ENCODE data around the gene SLC26A1. TPM values are rescaled to one million over a fixed set of nuclear protein-coding genes. Genes with fewer than 3 reads are reported as not detected.

The SLC26A1 gene
- total RNA-seq, 1 donor from 2014 or later, result under 0.01 TPM

DNA sequence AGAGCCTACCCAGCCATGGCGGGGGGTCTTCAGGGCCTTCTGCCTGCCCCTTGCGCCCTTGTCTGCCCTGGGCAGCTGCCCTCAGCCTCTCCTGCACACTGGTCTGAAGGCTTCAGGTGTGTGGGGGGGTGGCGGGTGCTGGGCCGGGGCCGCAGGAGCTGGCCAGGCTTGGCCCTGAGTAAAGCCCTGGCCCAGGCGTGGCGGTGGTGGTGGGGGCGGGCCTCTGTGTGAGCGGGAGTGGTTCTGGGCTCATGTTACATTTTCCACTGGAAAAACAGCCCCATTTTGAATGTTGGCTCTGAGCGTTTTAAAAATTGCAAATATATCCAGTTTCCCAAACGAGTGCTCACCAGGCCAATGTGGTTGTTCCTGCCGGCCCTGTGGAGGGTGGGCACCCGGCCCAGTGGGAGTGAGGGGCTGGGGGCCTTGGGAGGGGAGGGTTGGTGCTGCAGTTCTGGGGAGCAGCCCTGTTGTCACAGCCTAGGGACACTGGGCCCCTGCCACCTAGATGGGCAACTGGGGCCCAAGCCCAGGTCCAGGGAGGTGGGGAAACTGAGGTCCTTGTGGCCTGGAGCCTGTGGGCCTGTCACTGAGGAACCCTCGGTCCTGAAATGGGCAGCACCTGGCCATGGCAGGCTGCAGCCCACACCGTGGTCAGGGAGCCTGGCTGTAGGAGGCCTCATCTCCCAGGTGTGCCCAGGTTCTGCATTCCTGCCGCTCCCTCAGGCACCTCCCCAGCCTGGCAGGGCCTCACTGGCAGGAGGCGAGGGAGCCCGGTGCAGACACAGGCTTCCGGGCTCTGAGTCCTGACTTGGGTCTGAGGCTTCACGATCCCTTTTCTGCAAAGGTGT is 46.5 kb upstream of the SLC26A1 start:
- TF ChIP-seq, protein P1, sequence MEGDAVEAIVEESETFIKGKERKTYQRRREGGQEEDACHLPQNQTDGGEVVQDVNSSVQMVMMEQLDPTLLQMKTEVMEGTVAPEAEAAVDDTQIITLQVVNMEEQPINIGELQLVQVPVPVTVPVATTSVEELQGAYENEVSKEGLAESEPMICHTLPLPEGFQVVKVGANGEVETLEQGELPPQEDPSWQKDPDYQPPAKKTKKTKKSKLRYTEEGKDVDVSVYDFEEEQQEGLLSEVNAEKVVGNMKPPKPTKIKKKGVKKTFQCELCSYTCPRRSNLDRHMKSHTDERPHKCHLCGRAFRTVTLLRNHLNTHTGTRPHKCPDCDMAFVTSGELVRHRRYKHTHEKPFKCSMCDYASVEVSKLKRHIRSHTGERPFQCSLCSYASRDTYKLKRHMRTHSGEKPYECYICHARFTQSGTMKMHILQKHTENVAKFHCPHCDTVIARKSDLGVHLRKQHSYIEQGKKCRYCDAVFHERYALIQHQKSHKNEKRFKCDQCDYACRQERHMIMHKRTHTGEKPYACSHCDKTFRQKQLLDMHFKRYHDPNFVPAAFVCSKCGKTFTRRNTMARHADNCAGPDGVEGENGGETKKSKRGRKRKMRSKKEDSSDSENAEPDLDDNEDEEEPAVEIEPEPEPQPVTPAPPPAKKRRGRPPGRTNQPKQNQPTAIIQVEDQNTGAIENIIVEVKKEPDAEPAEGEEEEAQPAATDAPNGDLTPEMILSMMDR (IDR thresholded peaks at IDR 0.05; ENCODE audit: insufficient read depth, low read length, severe bottlenecking), result no peak
- no peak overlapping the region for H3K4me3 ChIP-seq (ENCODE audit: low read depth, low read length)
- no peaks in the 10 kb centered on the region for H3K27me3 ChIP-seq (ENCODE audit: control insufficient read depth, insufficient read depth, low read length)
- no peaks in the 10 kb centered on the region for H3K36me3 ChIP-seq (ENCODE audit: control insufficient read depth, insufficient read depth, low read length)
- no peak for DNase-seq (ENCODE audit: low read depth)
- FAIRE-seq, result no peak

GRCh38 chr4:1038948-1039492 is 45.8 kb upstream of the SLC26A1 start:
- no peaks in the 10 kb centered on the region for H3K36me3 ChIP-seq (ENCODE audit: control insufficient read depth, insufficient read depth, low read length)
- FAIRE-seq (no peak), DNase-seq (ENCODE audit: low read depth) (no peak)
- no peak overlapping the region for H3K4me3 ChIP-seq (ENCODE audit: low read depth, low read length)
- H3K27me3 ChIP-seq (ENCODE audit: control insufficient read depth, insufficient read depth, low read length), result no peaks in the 10 kb centered on the region
- TF ChIP-seq, protein P1 (IDR thresholded peaks at IDR 0.05; ENCODE audit: insufficient read depth, low read length, severe bottlenecking), result no peak

GRCh38 chr4:1036976-1037810 is 44.0 kb upstream of the SLC26A1 start:
- no peak for DNase-seq (ENCODE audit: low read depth)
- FAIRE-seq, result no peak
- Histone ChIP-seq H3K4me3 (ENCODE audit: low read depth, low read length) (no peak overlapping the region), H3K27me3 (ENCODE audit: control insufficient read depth, insufficient read depth, low read length) (peaks cover 5% of the 10 kb centered on the region), H3K36me3 (ENCODE audit: control insufficient read depth, insufficient read depth, low read length) (no peaks in the 10 kb centered on the region)
- TF ChIP-seq, protein P1 (IDR thresholded peaks at IDR 0.05; ENCODE audit: insufficient read depth, low read length, severe bottlenecking), result no peak

DNA sequence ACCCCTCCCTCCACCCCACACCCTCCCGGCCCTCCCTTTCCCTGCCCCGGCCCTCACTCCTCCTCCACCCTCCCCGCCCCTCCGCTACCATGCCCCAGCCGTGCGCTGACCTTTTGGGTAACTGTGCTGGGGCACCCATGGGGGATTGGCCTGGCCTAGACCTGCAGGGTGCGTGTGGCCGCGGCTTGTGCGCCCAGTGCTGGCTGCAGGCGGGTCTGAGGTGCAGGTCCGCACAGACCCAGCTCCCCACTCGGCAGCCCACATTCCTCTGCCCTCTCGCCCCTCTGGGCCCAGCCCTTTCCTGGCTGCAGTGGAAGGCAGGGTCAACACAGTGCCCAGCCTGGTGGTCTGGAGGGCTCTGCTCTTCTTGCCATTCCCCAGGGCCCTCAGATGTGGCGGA is 42.9 kb upstream of the SLC26A1 start:
- no peaks in the 10 kb centered on the region for H3K36me3 ChIP-seq (ENCODE audit: control insufficient read depth, insufficient read depth, low read length)
- DNase-seq (ENCODE audit: low read depth) (no peak), FAIRE-seq (no peak)
- no peak overlapping the region for H3K4me3 ChIP-seq (ENCODE audit: low read depth, low read length)
- TF ChIP-seq, protein P1 (IDR thresholded peaks at IDR 0.05; ENCODE audit: insufficient read depth, low read length, severe bottlenecking), result no peak
- peaks cover 5% of the 10 kb centered on the region for H3K27me3 ChIP-seq (ENCODE audit: control insufficient read depth, insufficient read depth, low read length)

DNA sequence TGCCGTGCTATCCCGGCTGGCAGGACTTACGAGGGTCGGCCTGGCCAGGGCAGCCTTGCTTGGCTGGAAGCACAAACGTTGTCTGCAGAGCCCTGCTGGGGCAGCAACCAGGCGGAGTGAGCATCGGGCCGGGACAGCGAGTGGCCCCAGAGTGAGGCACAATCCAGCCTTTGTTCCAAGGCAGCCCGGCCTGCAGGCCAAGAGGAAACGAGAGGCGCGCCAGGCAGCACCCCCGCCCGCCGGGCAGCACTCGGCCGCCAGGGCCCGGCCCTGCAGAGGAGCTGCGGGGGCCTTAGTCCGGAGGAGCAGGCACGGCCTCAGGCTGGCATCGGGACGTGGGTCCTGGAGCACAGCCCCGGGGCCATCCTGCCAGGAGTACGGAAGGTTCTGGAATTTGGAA is 42.3 kb upstream of the SLC26A1 start:
- Histone ChIP-seq H3K4me3 (ENCODE audit: low read depth, low read length) (no peak overlapping the region), H3K27me3 (ENCODE audit: control insufficient read depth, insufficient read depth, low read length) (peaks cover 8% of the 10 kb centered on the region), H3K36me3 (ENCODE audit: control insufficient read depth, insufficient read depth, low read length) (no peaks in the 10 kb centered on the region)
- no peak for DNase-seq (ENCODE audit: low read depth)
- TF ChIP-seq, protein P1 (IDR thresholded peaks at IDR 0.05; ENCODE audit: insufficient read depth, low read length, severe bottlenecking), result no peak
- no peak for FAIRE-seq
